GM12878 (cell line): ENCODE measurements around the gene IKZF1. TPM values are rescaled to one million over a fixed set of nuclear protein-coding genes. Genes with fewer than 3 reads are reported as not detected.
A peak's percentile ranks its signal among the peaks of the same experiment; 100 is the strongest.

Source experiments
- BACH1 ChIP-seq: fragments of 450-650 bp; IDR thresholded peaks from 2 replicates; pipeline ENCODE4 v1.6.1; 2017; ENCODE audit warnings: mild to moderate bottlenecking, borderline replicate concordance
- CBFB ChIP-seq: IDR thresholded peaks from 2 replicates; pipeline ENCODE4 v1.6.1; 2016; ENCODE audit warnings: antibody characterized with exemption, low read depth
- CHD2 ChIP-seq: IDR thresholded peaks from 2 replicates; pipeline ENCODE4 v1.6.1; 2011; ENCODE audit warnings: low read depth, low read length, improper control_type of control experiment, borderline replicate concordance
- EZH2 ChIP-seq: IDR thresholded peaks from 2 replicates; pipeline ENCODE4 v1.6.1; 2012; ENCODE audit warnings: low read depth, mild to moderate bottlenecking, control low read depth, inconsistent platforms, low read length, borderline replicate concordance; ENCODE audit not compliant: control insufficient read depth
- FOXM1 ChIP-seq: IDR thresholded peaks from 2 replicates; pipeline ENCODE4 v1.6.1; 2012; ENCODE audit warnings: low read depth, mild to moderate bottlenecking, inconsistent platforms, low read length, moderate library complexity
- IKZF1 ChIP-seq: fragments of 450-650 bp; conservative IDR thresholded peaks from 2 replicates; pipeline ENCODE4 v1.6.1; 2017; ENCODE audit warnings: antibody characterized with exemption, mild to moderate bottlenecking
- NFYA ChIP-seq: IDR thresholded peaks from 2 replicates; pipeline ENCODE4 v1.6.1; 2011; ENCODE audit warnings: low read depth, mild to moderate bottlenecking, low read length, improper control_type of control experiment, borderline replicate concordance
- NFYB ChIP-seq: IDR thresholded peaks from 2 replicates; pipeline ENCODE4 v1.6.1; 2011; ENCODE audit warnings: low read depth, mild to moderate bottlenecking, low read length, improper control_type of control experiment, moderate library complexity; ENCODE audit not compliant: insufficient read depth
- PAX5 ChIP-seq: IDR thresholded peaks from 2 replicates; pipeline ENCODE4 v1.6.1; 2011; ENCODE audit warnings: low read depth, low read length, borderline replicate concordance
- RAD51 ChIP-seq: fragments of 450-650 bp; IDR thresholded peaks from 2 replicates; pipeline ENCODE4 v1.6.1; 2016; ENCODE audit warnings: moderate library complexity, mild to moderate bottlenecking, inconsistent platforms
- RUNX3 ChIP-seq: IDR thresholded peaks from 2 replicates; pipeline ENCODE4 v1.6.1; 2012; ENCODE audit warnings: low read length, inconsistent platforms
- SMC3 ChIP-seq: IDR thresholded peaks from 2 replicates; pipeline ENCODE4 v1.6.1; 2011; ENCODE audit warnings: low read length, improper control_type of control experiment, borderline replicate concordance
- SREBF1 ChIP-seq: IDR thresholded peaks from 2 replicates; pipeline ENCODE4 v1.6.1; 2012; ENCODE audit warnings: mild to moderate bottlenecking, low read length
- TCF7 ChIP-seq: IDR thresholded peaks from 2 replicates; pipeline ENCODE4 v1.6.1; 2014; ENCODE audit warnings: antibody characterized with exemption, borderline replicate concordance
- ZNF622 ChIP-seq: fragments of 450-650 bp; IDR thresholded peaks from 2 replicates; pipeline ENCODE4 v1.6.1; 2017; ENCODE audit warnings: mild to moderate bottlenecking, inconsistent platforms
- polyA plus RNA-seq, 11 experiments: library from polyadenylated mRNA; depleted of rRNA in 4 of 11; unstranded in 6 of 11; stranded (reverse) in 5 of 11; fragments of >200 nt; fragmentation: Nextera tagmentation in 4 of 11; fragmentation: Illumina TruSeq in 1 of 11; extraction: Ambion mirVana in 4 of 11; extraction: Trizol in 1 of 11; gene quantifications; 1 replicate in 1 of 11; 2 replicates in 10 of 11; pipeline versions ENCODE4 v1.2.1 to v1.2.3, GENCODE V29; 2011 to 2016; ENCODE audit warnings: inconsistent platforms in 2 of 11, missing spikeins in 2 of 11, low read depth in 1 of 11
- total RNA-seq, 4 experiments: library from RNA; depleted of rRNA in 3 of 4; stranded (reverse); fragments of >200 nt in 3 of 4; fragmentation: Illumina TruSeq in 1 of 4; extraction: Trizol in 1 of 4; gene quantifications; 2 replicates each; pipeline versions ENCODE4 v1.2.1 to v1.2.3, GENCODE V29; 2013 to 2021
- TF ChIP-seq, protein P1 (sequence below): fragments of 450-650 bp; IDR thresholded peaks from 2 replicates; pipeline ENCODE4 v1.6.1; 2017; ENCODE audit warnings: mild to moderate bottlenecking, low read depth, inconsistent platforms; ENCODE audit not compliant: poor library complexity, severe bottlenecking
- TF ChIP-seq, protein P2 (sequence below): IDR thresholded peaks from 2 replicates; pipeline ENCODE4 v1.6.1; 2012; ENCODE audit warnings: improper control_type of control experiment, low read depth, low read length; ENCODE audit not compliant: insufficient replicate concordance
- TF ChIP-seq, protein P3 (sequence below): fragments of 150-350 bp; IDR thresholded peaks from 2 replicates; pipeline ENCODE4 v1.6.1; 2014; ENCODE audit warnings: mild to moderate bottlenecking, low read depth, low read length
- TF ChIP-seq, protein P4 (sequence below): IDR thresholded peaks from 2 replicates; pipeline ENCODE4 v1.6.1; 2012; ENCODE audit warnings: low read depth, low read length, improper control_type of control experiment

IKZF1 gene
- total and polyA plus RNA-seq, 10 of the 15 experiments (the other 5 are each of a cell fraction or from before 2014, with no cell fraction given) = 27.2 to 125 (median 71.6) TPM

DNA sequence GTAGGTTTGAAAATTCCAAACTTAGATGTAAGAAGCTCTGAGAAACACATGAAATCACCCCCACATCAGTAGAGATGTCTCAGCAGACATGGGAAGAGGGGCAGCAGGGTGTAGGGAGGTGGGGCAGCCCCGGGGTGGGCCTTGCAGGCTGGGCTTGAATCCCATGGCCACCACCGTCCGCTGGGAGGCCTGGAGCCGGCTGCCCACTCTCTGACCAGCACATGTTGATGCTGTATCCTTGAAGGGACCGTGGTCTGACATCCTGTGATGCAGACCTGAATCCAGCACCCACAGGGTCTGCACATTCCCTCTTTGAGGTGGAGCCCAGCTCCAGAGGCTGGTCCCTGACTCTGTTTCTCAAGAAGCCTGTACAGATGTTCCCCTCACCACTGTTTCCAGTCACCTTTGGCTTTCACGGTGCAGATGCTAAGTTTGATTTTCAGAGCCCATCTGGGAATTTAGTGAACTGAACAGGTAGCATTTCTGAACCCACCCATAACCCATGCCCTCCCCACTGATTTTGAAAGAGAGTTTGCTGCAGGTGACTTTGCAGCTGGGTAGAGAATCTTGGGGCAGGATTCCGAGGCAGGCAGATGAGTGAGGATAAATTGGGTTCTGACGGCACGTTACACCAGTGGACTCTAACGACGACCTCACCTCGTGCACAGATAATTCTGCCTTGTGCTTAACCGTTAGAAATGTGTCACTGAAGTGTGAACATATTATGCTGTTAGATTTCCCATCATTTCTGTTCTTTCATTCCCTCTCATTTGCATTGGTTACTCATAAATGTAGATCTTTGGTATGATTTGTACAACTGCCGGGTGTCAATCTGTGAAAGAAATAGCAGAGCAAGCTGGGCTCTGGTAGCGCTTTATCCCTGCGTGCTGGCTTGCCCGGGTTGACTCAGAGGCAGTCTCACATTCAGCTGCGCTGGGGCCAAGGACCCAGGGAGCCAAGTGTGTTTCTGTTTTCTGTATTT is 45.7 kb downstream of the IKZF1 start (continued):
- TF ChIP-seq NFYB (no peak), PAX5 (peak; percentile 85), NFYA (no peak), TCF7 (no peak; the same call in 1 of the 2 replicates), FOXM1 (peak; percentile 87), ZNF622 (no peak), BACH1 (peak; percentile 55; the same call in 1 of the 2 replicates), CBFB (no peak), SREBF1 (peak; percentile 86), EZH2 (no peak), SMC3 (peak; percentile 36; the same call in 1 of the 2 replicates), RUNX3 (peak; percentile 70), IKZF1 (peak; percentile 74; the same call in 1 of the 2 replicates), CHD2 (peak; percentile 51; the same call in 1 of the 2 replicates), RAD51 (no peak)
- TF ChIP-seq, protein P1, sequence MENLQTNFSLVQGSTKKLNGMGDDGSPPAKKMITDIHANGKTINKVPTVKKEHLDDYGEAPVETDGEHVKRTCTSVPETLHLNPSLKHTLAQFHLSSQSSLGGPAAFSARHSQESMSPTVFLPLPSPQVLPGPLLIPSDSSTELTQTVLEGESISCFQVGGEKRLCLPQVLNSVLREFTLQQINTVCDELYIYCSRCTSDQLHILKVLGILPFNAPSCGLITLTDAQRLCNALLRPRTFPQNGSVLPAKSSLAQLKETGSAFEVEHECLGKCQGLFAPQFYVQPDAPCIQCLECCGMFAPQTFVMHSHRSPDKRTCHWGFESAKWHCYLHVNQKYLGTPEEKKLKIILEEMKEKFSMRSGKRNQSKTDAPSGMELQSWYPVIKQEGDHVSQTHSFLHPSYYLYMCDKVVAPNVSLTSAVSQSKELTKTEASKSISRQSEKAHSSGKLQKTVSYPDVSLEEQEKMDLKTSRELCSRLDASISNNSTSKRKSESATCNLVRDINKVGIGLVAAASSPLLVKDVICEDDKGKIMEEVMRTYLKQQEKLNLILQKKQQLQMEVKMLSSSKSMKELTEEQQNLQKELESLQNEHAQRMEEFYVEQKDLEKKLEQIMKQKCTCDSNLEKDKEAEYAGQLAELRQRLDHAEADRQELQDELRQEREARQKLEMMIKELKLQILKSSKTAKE = peak; percentile 51
- TF ChIP-seq, protein P2, sequence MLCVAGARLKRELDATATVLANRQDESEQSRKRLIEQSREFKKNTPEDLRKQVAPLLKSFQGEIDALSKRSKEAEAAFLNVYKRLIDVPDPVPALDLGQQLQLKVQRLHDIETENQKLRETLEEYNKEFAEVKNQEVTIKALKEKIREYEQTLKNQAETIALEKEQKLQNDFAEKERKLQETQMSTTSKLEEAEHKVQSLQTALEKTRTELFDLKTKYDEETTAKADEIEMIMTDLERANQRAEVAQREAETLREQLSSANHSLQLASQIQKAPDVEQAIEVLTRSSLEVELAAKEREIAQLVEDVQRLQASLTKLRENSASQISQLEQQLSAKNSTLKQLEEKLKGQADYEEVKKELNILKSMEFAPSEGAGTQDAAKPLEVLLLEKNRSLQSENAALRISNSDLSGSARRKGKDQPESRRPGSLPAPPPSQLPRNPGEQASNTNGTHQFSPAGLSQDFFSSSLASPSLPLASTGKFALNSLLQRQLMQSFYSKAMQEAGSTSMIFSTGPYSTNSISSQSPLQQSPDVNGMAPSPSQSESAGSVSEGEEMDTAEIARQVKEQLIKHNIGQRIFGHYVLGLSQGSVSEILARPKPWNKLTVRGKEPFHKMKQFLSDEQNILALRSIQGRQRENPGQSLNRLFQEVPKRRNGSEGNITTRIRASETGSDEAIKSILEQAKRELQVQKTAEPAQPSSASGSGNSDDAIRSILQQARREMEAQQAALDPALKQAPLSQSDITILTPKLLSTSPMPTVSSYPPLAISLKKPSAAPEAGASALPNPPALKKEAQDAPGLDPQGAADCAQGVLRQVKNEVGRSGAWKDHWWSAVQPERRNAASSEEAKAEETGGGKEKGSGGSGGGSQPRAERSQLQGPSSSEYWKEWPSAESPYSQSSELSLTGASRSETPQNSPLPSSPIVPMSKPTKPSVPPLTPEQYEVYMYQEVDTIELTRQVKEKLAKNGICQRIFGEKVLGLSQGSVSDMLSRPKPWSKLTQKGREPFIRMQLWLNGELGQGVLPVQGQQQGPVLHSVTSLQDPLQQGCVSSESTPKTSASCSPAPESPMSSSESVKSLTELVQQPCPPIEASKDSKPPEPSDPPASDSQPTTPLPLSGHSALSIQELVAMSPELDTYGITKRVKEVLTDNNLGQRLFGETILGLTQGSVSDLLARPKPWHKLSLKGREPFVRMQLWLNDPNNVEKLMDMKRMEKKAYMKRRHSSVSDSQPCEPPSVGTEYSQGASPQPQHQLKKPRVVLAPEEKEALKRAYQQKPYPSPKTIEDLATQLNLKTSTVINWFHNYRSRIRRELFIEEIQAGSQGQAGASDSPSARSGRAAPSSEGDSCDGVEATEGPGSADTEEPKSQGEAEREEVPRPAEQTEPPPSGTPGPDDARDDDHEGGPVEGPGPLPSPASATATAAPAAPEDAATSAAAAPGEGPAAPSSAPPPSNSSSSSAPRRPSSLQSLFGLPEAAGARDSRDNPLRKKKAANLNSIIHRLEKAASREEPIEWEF = no peak
- TF ChIP-seq, protein P3, sequence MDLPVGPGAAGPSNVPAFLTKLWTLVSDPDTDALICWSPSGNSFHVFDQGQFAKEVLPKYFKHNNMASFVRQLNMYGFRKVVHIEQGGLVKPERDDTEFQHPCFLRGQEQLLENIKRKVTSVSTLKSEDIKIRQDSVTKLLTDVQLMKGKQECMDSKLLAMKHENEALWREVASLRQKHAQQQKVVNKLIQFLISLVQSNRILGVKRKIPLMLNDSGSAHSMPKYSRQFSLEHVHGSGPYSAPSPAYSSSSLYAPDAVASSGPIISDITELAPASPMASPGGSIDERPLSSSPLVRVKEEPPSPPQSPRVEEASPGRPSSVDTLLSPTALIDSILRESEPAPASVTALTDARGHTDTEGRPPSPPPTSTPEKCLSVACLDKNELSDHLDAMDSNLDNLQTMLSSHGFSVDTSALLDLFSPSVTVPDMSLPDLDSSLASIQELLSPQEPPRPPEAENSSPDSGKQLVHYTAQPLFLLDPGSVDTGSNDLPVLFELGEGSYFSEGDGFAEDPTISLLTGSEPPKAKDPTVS = no peak
- TF ChIP-seq, protein P4, sequence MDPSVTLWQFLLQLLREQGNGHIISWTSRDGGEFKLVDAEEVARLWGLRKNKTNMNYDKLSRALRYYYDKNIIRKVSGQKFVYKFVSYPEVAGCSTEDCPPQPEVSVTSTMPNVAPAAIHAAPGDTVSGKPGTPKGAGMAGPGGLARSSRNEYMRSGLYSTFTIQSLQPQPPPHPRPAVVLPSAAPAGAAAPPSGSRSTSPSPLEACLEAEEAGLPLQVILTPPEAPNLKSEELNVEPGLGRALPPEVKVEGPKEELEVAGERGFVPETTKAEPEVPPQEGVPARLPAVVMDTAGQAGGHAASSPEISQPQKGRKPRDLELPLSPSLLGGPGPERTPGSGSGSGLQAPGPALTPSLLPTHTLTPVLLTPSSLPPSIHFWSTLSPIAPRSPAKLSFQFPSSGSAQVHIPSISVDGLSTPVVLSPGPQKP = no peak
